ENCODE results near the gene TMEM259.

DNA sequence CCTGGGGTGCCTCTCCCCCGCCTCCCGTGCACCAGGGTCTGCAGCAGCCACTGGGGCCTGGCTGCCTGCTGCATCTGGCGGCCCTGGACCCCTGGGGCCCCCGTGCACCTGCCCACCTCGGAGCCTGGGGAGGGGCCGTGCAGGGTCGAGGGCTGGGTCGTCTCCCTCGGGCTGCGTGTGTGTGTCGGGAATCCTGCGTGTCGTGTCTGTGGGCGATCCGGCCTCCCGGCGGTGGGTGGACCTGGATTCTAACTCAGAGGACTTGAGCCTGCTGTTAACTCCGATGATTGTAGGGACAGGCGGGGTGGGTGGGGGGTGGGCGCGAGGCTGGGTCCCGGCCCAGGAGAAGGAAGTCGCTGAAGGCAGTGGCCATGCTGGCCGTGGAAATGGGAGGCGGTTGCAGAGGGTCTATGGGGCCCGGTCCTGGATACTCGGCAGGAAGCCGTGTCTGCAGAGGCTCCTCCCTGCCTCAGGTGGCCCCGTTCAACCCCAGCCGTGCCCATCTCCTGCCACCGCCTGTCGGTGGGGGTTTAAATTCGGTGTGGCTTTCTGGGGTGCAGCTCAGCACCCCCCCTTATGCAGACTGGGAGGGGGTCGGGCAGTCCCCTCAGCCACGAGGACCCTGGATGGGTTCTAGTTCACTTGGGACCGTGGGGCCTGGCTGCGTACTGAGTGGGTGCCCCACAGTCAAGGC, 46.2 kb downstream of the TMEM259 start:
- no peak for TF ChIP-seq ZNF707 (CRISPR knock-in tag; conservative IDR thresholded peaks at IDR 0.05)
- TF ChIP-seq CTCF (IDR thresholded peaks at IDR 0.05 in 2 of 3, conservative IDR thresholded peaks at IDR 0.05 in 1 of 3; ENCODE audit: insufficient read depth in 2 of 3, low read depth in 1 of 3, low read length in 3 of 3): no peak
- TF ChIP-seq, protein P1, sequence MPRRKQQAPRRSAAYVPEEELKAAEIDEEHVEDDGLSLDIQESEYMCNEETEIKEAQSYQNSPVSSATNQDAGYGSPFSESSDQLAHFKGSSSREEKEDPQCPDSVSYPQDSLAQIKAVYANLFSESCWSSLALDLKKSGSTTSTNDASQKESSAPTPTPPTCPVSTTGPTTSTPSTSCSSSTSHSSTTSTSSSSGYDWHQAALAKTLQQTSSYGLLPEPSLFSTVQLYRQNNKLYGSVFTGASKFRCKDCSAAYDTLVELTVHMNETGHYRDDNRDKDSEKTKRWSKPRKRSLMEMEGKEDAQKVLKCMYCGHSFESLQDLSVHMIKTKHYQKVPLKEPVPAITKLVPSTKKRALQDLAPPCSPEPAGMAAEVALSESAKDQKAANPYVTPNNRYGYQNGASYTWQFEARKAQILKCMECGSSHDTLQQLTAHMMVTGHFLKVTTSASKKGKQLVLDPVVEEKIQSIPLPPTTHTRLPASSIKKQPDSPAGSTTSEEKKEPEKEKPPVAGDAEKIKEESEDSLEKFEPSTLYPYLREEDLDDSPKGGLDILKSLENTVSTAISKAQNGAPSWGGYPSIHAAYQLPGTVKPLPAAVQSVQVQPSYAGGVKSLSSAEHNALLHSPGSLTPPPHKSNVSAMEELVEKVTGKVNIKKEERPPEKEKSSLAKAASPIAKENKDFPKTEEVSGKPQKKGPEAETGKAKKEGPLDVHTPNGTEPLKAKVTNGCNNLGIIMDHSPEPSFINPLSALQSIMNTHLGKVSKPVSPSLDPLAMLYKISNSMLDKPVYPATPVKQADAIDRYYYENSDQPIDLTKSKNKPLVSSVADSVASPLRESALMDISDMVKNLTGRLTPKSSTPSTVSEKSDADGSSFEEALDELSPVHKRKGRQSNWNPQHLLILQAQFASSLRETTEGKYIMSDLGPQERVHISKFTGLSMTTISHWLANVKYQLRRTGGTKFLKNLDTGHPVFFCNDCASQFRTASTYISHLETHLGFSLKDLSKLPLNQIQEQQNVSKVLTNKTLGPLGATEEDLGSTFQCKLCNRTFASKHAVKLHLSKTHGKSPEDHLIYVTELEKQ (CRISPR knock-in tag; IDR thresholded peaks at IDR 0.05): no peak
- no peak for TF ChIP-seq BHLHE40 (IDR thresholded peaks at IDR 0.05; ENCODE audit: low read length)
- no peak for TF ChIP-seq EP300 (IDR thresholded peaks at IDR 0.05; ENCODE audit: low read length)
- no peak for TF ChIP-seq ZNF239 (CRISPR knock-in tag; IDR thresholded peaks at IDR 0.05)
